GM12878 (cell line): Measurements from ENCODE around the gene ERLEC1. TPM values are rescaled to one million over a fixed set of nuclear protein-coding genes. Genes with fewer than 3 reads are reported as not detected.

Source experiments
- ASH2L ChIP-seq: fragments of 300-600, 200-600 bp; sonication (generic); IDR thresholded peaks from 2 replicates; pipeline ENCODE4 v1.6.1; 2017; ENCODE audit warnings: low read depth, mild to moderate bottlenecking, borderline replicate concordance
- EED ChIP-seq: sonication (generic); IDR thresholded peaks from 2 replicates; pipeline ENCODE4 v1.6.1; 2016; ENCODE audit warnings: antibody characterized with exemption, low read depth
- EP300 ChIP-seq, 2 experiments: fragments of 150-350 bp in 1 of 2; IDR thresholded peaks; 2 replicates each; pipeline ENCODE4 v1.6.1; 2011 to 2012; ENCODE audit warnings: low read depth in 2 of 2, low read length in 2 of 2, borderline replicate concordance in 1 of 2, improper control_type of control experiment in 1 of 2, inconsistent platforms in 1 of 2; ENCODE audit not compliant: control insufficient read depth in 1 of 2
- HDAC6 ChIP-seq: fragments of 200-600 bp; sonication (generic); IDR thresholded peaks from one replicate; pipeline ENCODE4 v1.8.0; 2017; ENCODE audit warnings: antibody characterized with exemption; ENCODE audit not compliant: unreplicated experiment
- MEF2B ChIP-seq: fragments of 450-650 bp; IDR thresholded peaks from 2 replicates; pipeline ENCODE4 v1.6.1; 2018; ENCODE audit warnings: mild to moderate bottlenecking, moderate library complexity; ENCODE audit not compliant: partially characterized antibody, poor library complexity, severe bottlenecking
- MYC ChIP-seq: IDR thresholded peaks from 2 replicates; pipeline ENCODE4 v1.6.1; 2011; ENCODE audit warnings: mild to moderate bottlenecking, low read length, moderate library complexity, inconsistent platforms; ENCODE audit not compliant: insufficient read depth, insufficient replicate concordance, insufficient read length, severe bottlenecking
- TCF7 ChIP-seq: IDR thresholded peaks from 2 replicates; pipeline ENCODE4 v1.6.1; 2014; ENCODE audit warnings: antibody characterized with exemption, borderline replicate concordance
- polyA plus RNA-seq, 11 experiments: library from polyadenylated mRNA; depleted of rRNA in 4 of 11; unstranded in 6 of 11; stranded (reverse) in 5 of 11; fragments of >200 nt; fragmentation: Nextera tagmentation in 4 of 11; fragmentation: Illumina TruSeq in 1 of 11; extraction: Ambion mirVana in 4 of 11; extraction: Trizol in 1 of 11; gene quantifications; 1 replicate in 1 of 11; 2 replicates in 10 of 11; pipeline versions ENCODE4 v1.2.1 to v1.2.3, GENCODE V29; 2011 to 2016; ENCODE audit warnings: inconsistent platforms in 2 of 11, missing spikeins in 2 of 11, low read depth in 1 of 11
- total RNA-seq, 4 experiments: library from RNA; depleted of rRNA in 3 of 4; stranded (reverse); fragments of >200 nt in 3 of 4; fragmentation: Illumina TruSeq in 1 of 4; extraction: Trizol in 1 of 4; gene quantifications; 2 replicates each; pipeline versions ENCODE4 v1.2.1 to v1.2.3, GENCODE V29; 2013 to 2021
- TF ChIP-seq, protein P1 (sequence below): fragments of 150-350 bp; IDR thresholded peaks from 2 replicates; pipeline ENCODE4 v1.6.1; 2016; ENCODE audit warnings: low read depth, low read length

Gene ERLEC1
- total and polyA plus RNA-seq, 10 of the 15 experiments (the other 5 are each of a cell fraction or from before 2014, with no cell fraction given) = 14.1 to 52.2 (median 30.0) TPM

- TF ChIP-seq EP300 (IDR thresholded peaks at IDR 0.05; ENCODE audit: borderline replicate concordance in 1 of 2, control insufficient read depth in 1 of 2, low read depth in 2 of 2, low read length in 2 of 2) (no peak), ASH2L (no peak), MEF2B (peak; percentile 5), HDAC6 (no peak), MYC (no peak), EED (no peak), TCF7 (no peak)
- TF ChIP-seq, protein P1, sequence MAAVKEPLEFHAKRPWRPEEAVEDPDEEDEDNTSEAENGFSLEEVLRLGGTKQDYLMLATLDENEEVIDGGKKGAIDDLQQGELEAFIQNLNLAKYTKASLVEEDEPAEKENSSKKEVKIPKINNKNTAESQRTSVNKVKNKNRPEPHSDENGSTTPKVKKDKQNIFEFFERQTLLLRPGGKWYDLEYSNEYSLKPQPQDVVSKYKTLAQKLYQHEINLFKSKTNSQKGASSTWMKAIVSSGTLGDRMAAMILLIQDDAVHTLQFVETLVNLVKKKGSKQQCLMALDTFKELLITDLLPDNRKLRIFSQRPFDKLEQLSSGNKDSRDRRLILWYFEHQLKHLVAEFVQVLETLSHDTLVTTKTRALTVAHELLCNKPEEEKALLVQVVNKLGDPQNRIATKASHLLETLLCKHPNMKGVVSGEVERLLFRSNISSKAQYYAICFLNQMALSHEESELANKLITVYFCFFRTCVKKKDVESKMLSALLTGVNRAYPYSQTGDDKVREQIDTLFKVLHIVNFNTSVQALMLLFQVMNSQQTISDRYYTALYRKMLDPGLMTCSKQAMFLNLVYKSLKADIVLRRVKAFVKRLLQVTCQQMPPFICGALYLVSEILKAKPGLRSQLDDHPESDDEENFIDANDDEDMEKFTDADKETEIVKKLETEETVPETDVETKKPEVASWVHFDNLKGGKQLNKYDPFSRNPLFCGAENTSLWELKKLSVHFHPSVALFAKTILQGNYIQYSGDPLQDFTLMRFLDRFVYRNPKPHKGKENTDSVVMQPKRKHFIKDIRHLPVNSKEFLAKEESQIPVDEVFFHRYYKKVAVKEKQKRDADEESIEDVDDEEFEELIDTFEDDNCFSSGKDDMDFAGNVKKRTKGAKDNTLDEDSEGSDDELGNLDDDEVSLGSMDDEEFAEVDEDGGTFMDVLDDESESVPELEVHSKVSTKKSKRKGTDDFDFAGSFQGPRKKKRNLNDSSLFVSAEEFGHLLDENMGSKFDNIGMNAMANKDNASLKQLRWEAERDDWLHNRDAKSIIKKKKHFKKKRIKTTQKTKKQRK = no peak
- TF ChIP-seq, all 136 proteins: peak for 4
Observed at GRCh38 chr2:53786352-53786704, 516 bp upstream of the ERLEC1 start (continued).
